SU-DHL-6 (cell line): ENCODE data around the gene SDC4.

Experiments
- H2AFZ ChIP-seq: fragments of 200-600 bp; sonication (generic); 2 replicates; pipeline ENCODE4 v1.6.1; 2014; ENCODE audit warnings: low read depth, mild to moderate bottlenecking, moderate library complexity, mixed read lengths, antibody characterized with exemption, low read length; ENCODE audit not compliant: severe bottlenecking
- H3F3A ChIP-seq: fragments of 200-600 bp; shearing (Covaris generic); 2 replicates; pipeline ENCODE4 v1.6.0; 2016; ENCODE audit warnings: antibody characterized with exemption, mild to moderate bottlenecking; ENCODE audit not compliant: insufficient read depth
- H3K27ac ChIP-seq: fragments of 200-600 bp; sonication (generic); 2 replicates; pipeline ENCODE4 v1.5.1; 2016; ENCODE audit warnings: low read depth, mild to moderate bottlenecking, low read length, moderate library complexity, mixed read lengths
- H3K27me3 ChIP-seq: fragments of 200-600 bp; sonication (generic), shearing (Covaris generic); 2 replicates; pipeline ENCODE4 v1.6.0; 2014; ENCODE audit warnings: mild to moderate bottlenecking, low read length
- H3K36me3 ChIP-seq: fragments of 200-600 bp; sonication (generic); 2 replicates; pipeline ENCODE4 v1.6.1; 2014; ENCODE audit warnings: mild to moderate bottlenecking, low read length, mixed read lengths
- H3K4me2 ChIP-seq: fragments of 300-600, 200-600 bp; shearing (Covaris generic), sonication (generic); 2 replicates; pipeline ENCODE4 v1.6.0; 2014; ENCODE audit warnings: low read length, low read depth, mild to moderate bottlenecking; ENCODE audit not compliant: poor library complexity, severe bottlenecking
- H3K4me3 ChIP-seq: fragments of 200-600 bp; sonication (generic); 2 replicates; pipeline ENCODE4 v1.5.1; 2014; ENCODE audit warnings: antibody characterized with exemption, low read length, mild to moderate bottlenecking, mixed read lengths; ENCODE audit not compliant: insufficient read depth, poor library complexity, severe bottlenecking
- H3K79me2 ChIP-seq: fragments of 200-600 bp; sonication (generic); 2 replicates; pipeline ENCODE4 v1.6.1; 2014; ENCODE audit warnings: mild to moderate bottlenecking, low read length, moderate library complexity; ENCODE audit not compliant: insufficient read depth
- H3K9ac ChIP-seq: fragments of 200-600 bp; sonication (generic); 2 replicates; pipeline ENCODE4 v1.7.0; 2014; ENCODE audit warnings: mild to moderate bottlenecking, low read length
- H3K9me2 ChIP-seq: fragments of 200-600 bp; sonication (generic); replicated peaks from 2 replicates; pipeline ENCODE4 v1.6.1; 2014; ENCODE audit warnings: low read length; ENCODE audit not compliant: insufficient read depth
- H3K9me3 ChIP-seq: fragments of 200-600 bp; sonication (generic); 2 replicates; pipeline ENCODE4 v1.6.1; 2014; ENCODE audit warnings: low read length, mixed read lengths; ENCODE audit not compliant: insufficient read depth
- H4K20me1 ChIP-seq: fragments of 200-600 bp; sonication (generic); 2 replicates; pipeline ENCODE4 v1.6.1; 2014; ENCODE audit warnings: low read depth, mild to moderate bottlenecking, antibody characterized with exemption, low read length, moderate library complexity, mixed read lengths
- EZH2phosphoT487 ChIP-seq: fragments of 200-600 bp; sonication (generic), shearing (Covaris generic); conservative IDR thresholded peaks from 2 replicates; pipeline ENCODE4 v1.6.1; 2018; ENCODE audit warnings: mild to moderate bottlenecking, antibody characterized with exemption, low read length, moderate library complexity, mixed read lengths
- TF ChIP-seq, protein P1 (sequence below): fragments of 200-600 bp; sonication (generic); IDR thresholded peaks from one replicate; pipeline ENCODE4 v1.5.1; 2017; ENCODE audit warnings: antibody characterized with exemption, mild to moderate bottlenecking, low read length, moderate library complexity; ENCODE audit not compliant: insufficient read depth, poor library complexity, severe bottlenecking

The SDC4 gene

GRCh38 chr20:45345104-45345936, 2.9 kb downstream of the SDC4 start:
- H3K9me3 ChIP-seq: no peaks in the 10 kb centered on the region
- no peaks in the 10 kb centered on the region for H3F3A ChIP-seq
- H3K4me2 ChIP-seq: no peak overlapping the region
- no peak overlapping the region for H3K9ac ChIP-seq
- H3K27me3 ChIP-seq: no peaks in the 10 kb centered on the region
- H3K36me3 ChIP-seq: no peaks in the 10 kb centered on the region
- H3K4me3 ChIP-seq: no peak overlapping the region
- no peak overlapping the region for H2AFZ ChIP-seq
- no peaks in the 10 kb centered on the region for H4K20me1 ChIP-seq
- H3K9me2 ChIP-seq: no peaks in the 10 kb centered on the region
- H3K27ac ChIP-seq: no peak overlapping the region
- H3K79me2 ChIP-seq: no peaks in the 10 kb centered on the region
- TF ChIP-seq, protein P1, sequence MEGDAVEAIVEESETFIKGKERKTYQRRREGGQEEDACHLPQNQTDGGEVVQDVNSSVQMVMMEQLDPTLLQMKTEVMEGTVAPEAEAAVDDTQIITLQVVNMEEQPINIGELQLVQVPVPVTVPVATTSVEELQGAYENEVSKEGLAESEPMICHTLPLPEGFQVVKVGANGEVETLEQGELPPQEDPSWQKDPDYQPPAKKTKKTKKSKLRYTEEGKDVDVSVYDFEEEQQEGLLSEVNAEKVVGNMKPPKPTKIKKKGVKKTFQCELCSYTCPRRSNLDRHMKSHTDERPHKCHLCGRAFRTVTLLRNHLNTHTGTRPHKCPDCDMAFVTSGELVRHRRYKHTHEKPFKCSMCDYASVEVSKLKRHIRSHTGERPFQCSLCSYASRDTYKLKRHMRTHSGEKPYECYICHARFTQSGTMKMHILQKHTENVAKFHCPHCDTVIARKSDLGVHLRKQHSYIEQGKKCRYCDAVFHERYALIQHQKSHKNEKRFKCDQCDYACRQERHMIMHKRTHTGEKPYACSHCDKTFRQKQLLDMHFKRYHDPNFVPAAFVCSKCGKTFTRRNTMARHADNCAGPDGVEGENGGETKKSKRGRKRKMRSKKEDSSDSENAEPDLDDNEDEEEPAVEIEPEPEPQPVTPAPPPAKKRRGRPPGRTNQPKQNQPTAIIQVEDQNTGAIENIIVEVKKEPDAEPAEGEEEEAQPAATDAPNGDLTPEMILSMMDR: no peak
- TF ChIP-seq EZH2phosphoT487: no peak

GRCh38 chr20:45344168-45344860, 3.9 kb downstream of the SDC4 start:
- no peaks in the 10 kb centered on the region for H3K9me3 ChIP-seq
- H3K27me3 ChIP-seq: no peaks in the 10 kb centered on the region
- H3K36me3 ChIP-seq: no peaks in the 10 kb centered on the region
- no peak overlapping the region for H3K9ac ChIP-seq
- TF ChIP-seq, protein P1: no peak
- no peak for TF ChIP-seq EZH2phosphoT487
- H3K4me2 ChIP-seq: no peak overlapping the region
- H3K79me2 ChIP-seq: no peaks in the 10 kb centered on the region
- H3F3A ChIP-seq: no peaks in the 10 kb centered on the region
- no peaks in the 10 kb centered on the region for H4K20me1 ChIP-seq
- no peak overlapping the region for H3K27ac ChIP-seq
- no peak overlapping the region for H2AFZ ChIP-seq
- H3K4me3 ChIP-seq: no peak overlapping the region
- no peaks in the 10 kb centered on the region for H3K9me2 ChIP-seq

DNA sequence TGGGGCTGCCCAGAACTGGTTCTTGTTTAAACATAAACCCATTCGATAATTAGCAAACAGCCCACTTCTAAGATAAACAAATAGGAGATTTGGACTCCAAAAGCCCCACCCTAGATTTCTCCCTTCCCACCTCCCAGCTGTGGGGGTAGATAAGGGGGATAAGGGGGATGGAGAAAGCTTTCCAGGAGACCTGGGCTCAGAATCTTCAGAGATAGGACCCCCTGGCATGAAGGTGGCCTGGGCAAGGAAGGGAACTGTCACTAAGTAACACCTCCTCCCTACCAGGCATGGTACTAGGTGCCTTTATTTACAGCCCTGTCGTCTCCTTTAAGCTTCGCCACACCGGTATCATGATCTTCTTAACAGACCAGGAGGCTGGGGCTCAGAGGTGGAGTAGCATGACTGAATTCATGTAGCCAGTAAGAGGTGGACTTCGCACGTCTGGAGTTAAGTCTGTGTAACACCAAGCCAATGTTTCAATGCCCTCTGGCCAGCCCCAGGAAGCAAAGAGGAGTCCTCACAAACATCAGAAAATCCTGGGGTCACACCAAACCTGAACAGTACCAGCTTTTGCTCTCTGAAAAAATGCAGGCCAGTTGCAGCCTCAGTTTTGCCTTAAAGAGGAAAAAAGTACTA, 4.6 kb downstream of the SDC4 start:
- Histone ChIP-seq H3K4me3 (no peak overlapping the region), H3K4me2 (no peak overlapping the region), H3K36me3 (no peaks in the 10 kb centered on the region), H3K27me3 (no peaks in the 10 kb centered on the region), H2AFZ (no peak overlapping the region), H4K20me1 (no peaks in the 10 kb centered on the region), H3K9ac (no peak overlapping the region), H3K27ac (no peak overlapping the region), H3K9me3 (no peaks in the 10 kb centered on the region), H3F3A (no peaks in the 10 kb centered on the region), H3K9me2 (no peaks in the 10 kb centered on the region), H3K79me2 (no peaks in the 10 kb centered on the region)
- TF ChIP-seq EZH2phosphoT487: no peak
- TF ChIP-seq, protein P1: no peak
